Tongue (tissue), 2 donors: ENCODE data around the gene BCL11A. TPM values are rescaled to one million over a fixed set of nuclear protein-coding genes. Genes with fewer than 3 reads are reported as not detected.

ENCODE experiments used
- DNase-seq: peaks from one replicate; pipeline ENCODE4 v3.0.0-alpha.2; 2015
- total RNA-seq: library from RNA; depleted of rRNA; stranded (reverse); fragments of >200 nt; gene quantifications from one replicate; pipeline ENCODE4 v1.2.3, GENCODE V29; 2014

The BCL11A gene
- total RNA-seq, 1 donor from 2014 or later, result 19.9 TPM

- no peak for DNase-seq
Measured at GRCh38 chr2:60558536-60558935, 5.1 kb upstream of the BCL11A start.

- no peak for DNase-seq
Measured at GRCh38 chr2:60557486-60557864, 4.0 kb upstream of the BCL11A start.

- DNase-seq, result peak; percentile 33
Measured at GRCh38 chr2:60556576-60557485, 3.4 kb upstream of the BCL11A start.

GRCh38 chr2:60556175-60556574 lies 2.7 kb upstream of the BCL11A start:
- DNase-seq, result no peak

GRCh38 chr2:60555783-60556139 lies 2.3 kb upstream of the BCL11A start:
- no peak for DNase-seq

- peak; percentile 88 for DNase-seq
Measured at GRCh38 chr2:60555066-60555782, 1.8 kb upstream of the BCL11A start.

- DNase-seq, result peak; percentile 60
Measured at GRCh38 chr2:60554646-60555065, 1.2 kb upstream of the BCL11A start.

- DNase-seq, result peak; percentile 68
Measured at GRCh38 chr2:60554074-60554645, 706 bp upstream of the BCL11A start.

GRCh38 chr2:60552851-60553494 lies 481 bp downstream of the BCL11A start:
- no peak for DNase-seq

- peak; percentile 54 for DNase-seq
Measured at GRCh38 chr2:60552078-60552850, 1.2 kb downstream of the BCL11A start.

- peak; percentile 77 for DNase-seq
Measured at GRCh38 chr2:60551240-60552077, 2.0 kb downstream of the BCL11A start.

- no peak for DNase-seq
Measured at GRCh38 chr2:60550984-60551239, 2.5 kb downstream of the BCL11A start.

GRCh38 chr2:60550178-60550983 lies 3.1 kb downstream of the BCL11A start:
- peak; percentile 97 for DNase-seq

GRCh38 chr2:60549928-60550177 lies 3.6 kb downstream of the BCL11A start:
- no peak for DNase-seq

- peak; percentile 63 for DNase-seq
Measured at GRCh38 chr2:60549238-60549927, 4.1 kb downstream of the BCL11A start.

GRCh38 chr2:60548845-60549237 lies 4.6 kb downstream of the BCL11A start:
- DNase-seq, result no peak

GRCh38 chr2:60548311-60548710 lies 5.1 kb downstream of the BCL11A start:
- DNase-seq, result no peak

GRCh38 chr2:60547841-60548240 lies 5.6 kb downstream of the BCL11A start:
- no peak for DNase-seq

- DNase-seq, result no peak
Measured at GRCh38 chr2:60546756-60547420, 6.6 kb downstream of the BCL11A start.
